GM21526 (cell line): Measurements from ENCODE around the gene PRKG1.
A peak's percentile ranks its signal among the peaks of the same experiment; 100 is the strongest.

Experiments used
- ATAC-seq: cut with Tn5 transposase; IDR thresholded peaks from one replicate; pipeline ENCODE4 v1.9.1; 2021; ENCODE audit warnings: moderate library complexity; ENCODE audit not compliant: unreplicated experiment, low FRiP score

Gene PRKG1

GRCh38 chr10:52252307-52252706 lies 1178.0 kb downstream of the PRKG1 start:
- ATAC-seq, result no peak

- peak; percentile 100 for ATAC-seq
These were observed 1182.8 kb downstream of the PRKG1 start for GRCh38 chr10:52256832-52257691.

- ATAC-seq, result peak; percentile 91
These were observed 1183.4 kb downstream of the PRKG1 start for GRCh38 chr10:52257692-52258075.

GRCh38 chr10:52258799-52259425 lies 1184.6 kb downstream of the PRKG1 start:
- no peak for ATAC-seq

GRCh38 chr10:52259426-52259812 lies 1185.1 kb downstream of the PRKG1 start:
- no peak for ATAC-seq

- ATAC-seq, result no peak
These were observed 1187.1 kb downstream of the PRKG1 start for GRCh38 chr10:52261362-52261761.

GRCh38 chr10:52265131-52265926 lies 1191.0 kb downstream of the PRKG1 start:
- no peak for ATAC-seq

- ATAC-seq, result no peak
These were observed 1192.6 kb downstream of the PRKG1 start for GRCh38 chr10:52266858-52267257.

GRCh38 chr10:52268790-52269189 lies 1194.5 kb downstream of the PRKG1 start:
- ATAC-seq, result no peak

GRCh38 chr10:52269233-52269632 lies 1194.9 kb downstream of the PRKG1 start:
- no peak for ATAC-seq

- no peak for ATAC-seq
These were observed 1201.9 kb downstream of the PRKG1 start for GRCh38 chr10:52276163-52276562.

- no peak for ATAC-seq
These were observed 1202.7 kb downstream of the PRKG1 start for GRCh38 chr10:52276986-52277385.

GRCh38 chr10:52279546-52279945 lies 1205.3 kb downstream of the PRKG1 start:
- ATAC-seq, result no peak

- ATAC-seq, result no peak
These were observed 1205.8 kb downstream of the PRKG1 start for GRCh38 chr10:52280051-52280450.

GRCh38 chr10:52283174-52283573 lies 1208.9 kb downstream of the PRKG1 start:
- no peak for ATAC-seq

- no peak for ATAC-seq
These were observed 1210.2 kb downstream of the PRKG1 start for GRCh38 chr10:52284416-52285013.

GRCh38 chr10:52287866-52288265 lies 1213.6 kb downstream of the PRKG1 start:
- no peak for ATAC-seq

- ATAC-seq, result no peak
These were observed 1223.5 kb downstream of the PRKG1 start for GRCh38 chr10:52297747-52298146.

GRCh38 chr10:52300599-52301277 lies 1226.5 kb downstream of the PRKG1 start:
- no peak for ATAC-seq
